A673 (cell line): ENCODE results near the gene UBXN7.

Experiments used
- CTCF ChIP-seq: fragments of 300-800, 200-600 bp; sonication (generic); conservative IDR thresholded peaks from 2 replicates; pipeline ENCODE4 v1.5.1; 2017; ENCODE audit warnings: low read depth, mild to moderate bottlenecking, antibody characterized with exemption, low read length, moderate library complexity, mixed read lengths
- EZH2 ChIP-seq: fragments of 200-600 bp; sonication (generic); IDR thresholded peaks from 2 replicates; pipeline ENCODE4 v1.6.1; 2017; ENCODE audit warnings: borderline replicate concordance, low read depth, mild to moderate bottlenecking, mixed read lengths, antibody characterized with exemption, low read length; ENCODE audit not compliant: poor library complexity, severe bottlenecking

GRCh38 chr3:196326936-196327335, 105.3 kb downstream of the UBXN7 start:
- TF ChIP-seq EZH2 (no peak), CTCF (no peak)
